Ishikawa (cell line): Measurements from ENCODE around the gene MARCO.

Experiments
- CEBPB ChIP-seq: IDR thresholded peaks from 2 replicates; pipeline ENCODE4 v1.6.1; 2012
- CREB1 ChIP-seq: IDR thresholded peaks from 2 replicates; pipeline ENCODE4 v1.6.1; 2012; ENCODE audit warnings: low read depth
- EGR1 ChIP-seq: IDR thresholded peaks from 2 replicates; pipeline ENCODE4 v1.6.1; 2012
- EP300 ChIP-seq: IDR thresholded peaks from 2 replicates; pipeline ENCODE4 v1.6.1; 2012; ENCODE audit warnings: borderline replicate concordance
- FOXM1 ChIP-seq: IDR thresholded peaks from 2 replicates; pipeline ENCODE4 v1.6.1; 2012; ENCODE audit warnings: low read depth, borderline replicate concordance
- MAX ChIP-seq: IDR thresholded peaks from 2 replicates; pipeline ENCODE4 v1.6.1; 2012
- NFIC ChIP-seq: IDR thresholded peaks from 2 replicates; pipeline ENCODE4 v1.6.1; 2012
- RAD21 ChIP-seq: IDR thresholded peaks from 2 replicates; pipeline ENCODE4 v1.6.1; 2012; ENCODE audit warnings: low read depth
- REST ChIP-seq: IDR thresholded peaks from 2 replicates; pipeline ENCODE4 v1.6.1; 2012; ENCODE audit warnings: low read depth, mild to moderate bottlenecking
- TAF1 ChIP-seq: IDR thresholded peaks from 2 replicates; pipeline ENCODE4 v1.6.1; 2012; ENCODE audit warnings: low read depth, mild to moderate bottlenecking
- TCF12 ChIP-seq: IDR thresholded peaks from 2 replicates; pipeline ENCODE4 v1.6.1; 2012; ENCODE audit warnings: low read depth
- TEAD4 ChIP-seq: IDR thresholded peaks from 2 replicates; pipeline ENCODE4 v1.6.1; 2012
- USF1 ChIP-seq: IDR thresholded peaks from 2 replicates; pipeline ENCODE4 v1.6.1; 2012
- YY1 ChIP-seq: IDR thresholded peaks from 2 replicates; pipeline ENCODE4 v1.6.1; 2012; ENCODE audit warnings: low read depth
- ZBTB7A ChIP-seq: IDR thresholded peaks from 2 replicates; pipeline ENCODE4 v1.6.1; 2012; ENCODE audit warnings: low read depth

Gene MARCO

GRCh38 chr2:118992740-118993391 is 50.9 kb downstream of the MARCO start:
- TF ChIP-seq CREB1 = no peak
- TF ChIP-seq ZBTB7A = no peak
- TF ChIP-seq TAF1 = no peak
- TF ChIP-seq CEBPB = no peak
- no peak for TF ChIP-seq YY1
- no peak for TF ChIP-seq NFIC
- no peak for TF ChIP-seq TEAD4
- no peak for TF ChIP-seq EGR1
- no peak for TF ChIP-seq RAD21
- no peak for TF ChIP-seq FOXM1
- no peak for TF ChIP-seq TCF12
- TF ChIP-seq REST = no peak
- TF ChIP-seq USF1 = no peak
- no peak for TF ChIP-seq MAX
- TF ChIP-seq EP300 = no peak

GRCh38 chr2:118993392-118993752 is 51.4 kb downstream of the MARCO start:
- no peak for TF ChIP-seq MAX
- no peak for TF ChIP-seq TCF12

GRCh38 chr2:118994172-118994700 is 52.2 kb downstream of the MARCO start:
- TF ChIP-seq NFIC (no peak), TEAD4 (no peak), USF1 (no peak), FOXM1 (no peak), TCF12 (no peak), EP300 (no peak), EGR1 (no peak), RAD21 (no peak), MAX (no peak), ZBTB7A (no peak)

GRCh38 chr2:118994778-118995177 is 52.8 kb downstream of the MARCO start:
- TF ChIP-seq CREB1 = no peak
- TF ChIP-seq NFIC = no peak

- no peak for TF ChIP-seq RAD21
- TF ChIP-seq EGR1 = no peak
- no peak for TF ChIP-seq CREB1
- TF ChIP-seq TEAD4 = no peak
- no peak for TF ChIP-seq USF1
- TF ChIP-seq YY1 = no peak
- TF ChIP-seq MAX = no peak
- no peak for TF ChIP-seq EP300
- TF ChIP-seq FOXM1 = no peak
- no peak for TF ChIP-seq TAF1
- TF ChIP-seq NFIC = no peak
- TF ChIP-seq REST = no peak
- no peak for TF ChIP-seq TCF12
- TF ChIP-seq CEBPB = no peak
- TF ChIP-seq ZBTB7A = no peak
Measured at GRCh38 chr2:119004602-119005001, 62.6 kb downstream of the MARCO start.

- no peak for TF ChIP-seq YY1
- no peak for TF ChIP-seq EGR1
- no peak for TF ChIP-seq EP300
- TF ChIP-seq CREB1 = no peak
- TF ChIP-seq RAD21 = no peak
Measured at GRCh38 chr2:119005051-119005450, 63.1 kb downstream of the MARCO start.
